GM19395 (cell line): ENCODE results near the gene KCP.
"Not testable (repeated sequence)": the region's sequence is repeated elsewhere in the genome, so short reads cannot be mapped to it uniquely, and the experiment has no call there.

Experiments
- ATAC-seq: cut with Tn5 transposase; IDR thresholded peaks from one replicate; pipeline ENCODE4 v1.9.1; 2021; ENCODE audit warnings: mild to moderate bottlenecking, moderate library complexity; ENCODE audit not compliant: unreplicated experiment

KCP gene

GRCh38 chr7:128922496-128923410 lies 12.2 kb upstream of the KCP start:
- ATAC-seq, result no peak

GRCh38 chr7:128921866-128922440 lies 11.4 kb upstream of the KCP start:
- ATAC-seq, result no peak

- ATAC-seq, result no peak
Observed at GRCh38 chr7:128920913-128921582, 10.5 kb upstream of the KCP start.

- no peak for ATAC-seq
Observed at GRCh38 chr7:128919881-128920799, 9.6 kb upstream of the KCP start.

- no peak for ATAC-seq
Observed at GRCh38 chr7:128919241-128919640, 8.7 kb upstream of the KCP start.

GRCh38 chr7:128918016-128918665 lies 7.6 kb upstream of the KCP start:
- no peak for ATAC-seq

- ATAC-seq, result no peak
Observed at GRCh38 chr7:128917122-128917521, 6.6 kb upstream of the KCP start.

GRCh38 chr7:128916643-128916915 lies 6.1 kb upstream of the KCP start:
- no peak for ATAC-seq

- no peak for ATAC-seq
Observed at GRCh38 chr7:128915841-128916642, 5.5 kb upstream of the KCP start.

GRCh38 chr7:128915271-128915819 lies 4.8 kb upstream of the KCP start:
- ATAC-seq, result no peak

- ATAC-seq, result peak; percentile 58
Observed at GRCh38 chr7:128914566-128915151, 4.2 kb upstream of the KCP start.

GRCh38 chr7:128913870-128914565 lies 3.5 kb upstream of the KCP start:
- no peak for ATAC-seq

GRCh38 chr7:128912709-128913495 lies 2.4 kb upstream of the KCP start:
- not testable (repeated sequence) for ATAC-seq

GRCh38 chr7:128912281-128912680 lies 1.8 kb upstream of the KCP start:
- no peak for ATAC-seq

- no peak for ATAC-seq
Observed at GRCh38 chr7:128911423-128912031, 1.0 kb upstream of the KCP start.

- no peak for ATAC-seq
Observed at GRCh38 chr7:128909625-128910568, 612 bp downstream of the KCP start.
